ENCODE measurements around the gene UGT1A3.

Gene UGT1A3

GRCh38 chr2:233802132-233802815 lies 73.4 kb downstream of the UGT1A3 start:
- TF ChIP-seq TAF1 (IDR thresholded peaks at IDR 0.05; ENCODE audit: borderline replicate concordance, insufficient read depth, low read length) = no peak
- no peak for TF ChIP-seq FOXP2 (optimal IDR thresholded peaks at IDR 0.05; ENCODE audit: borderline replicate concordance, extremely low read depth, extremely low read length, insufficient read depth)
- no peak for TF ChIP-seq REST (IDR thresholded peaks at IDR 0.05; ENCODE audit: insufficient read depth in 1 of 2, low read depth in 2 of 2, low read length in 2 of 2)
- no peak for TF ChIP-seq SIN3A (IDR thresholded peaks at IDR 0.05; ENCODE audit: borderline replicate concordance, insufficient read depth, low read length)
- TF ChIP-seq POLR2AphosphoS5 (IDR thresholded peaks at IDR 0.05; ENCODE audit: low read depth, low read length) = no peak

- TF ChIP-seq POLR2AphosphoS5 (IDR thresholded peaks at IDR 0.05; ENCODE audit: low read depth, low read length) (no peak), TAF1 (IDR thresholded peaks at IDR 0.05; ENCODE audit: borderline replicate concordance, insufficient read depth, low read length) (no peak), FOXP2 (optimal IDR thresholded peaks at IDR 0.05; ENCODE audit: borderline replicate concordance, extremely low read depth, extremely low read length, insufficient read depth) (no peak), REST (IDR thresholded peaks at IDR 0.05; ENCODE audit: insufficient read depth in 1 of 2, low read depth in 2 of 2, low read length in 2 of 2) (no peak), SIN3A (IDR thresholded peaks at IDR 0.05; ENCODE audit: borderline replicate concordance, insufficient read depth, low read length) (no peak)
Observed at GRCh38 chr2:233803292-233803911, 74.6 kb downstream of the UGT1A3 start.

- no peak for TF ChIP-seq REST (IDR thresholded peaks at IDR 0.05; ENCODE audit: insufficient read depth in 1 of 2, low read depth in 2 of 2, low read length in 2 of 2)
Observed at GRCh38 chr2:233803994-233804393, 75.2 kb downstream of the UGT1A3 start.

GRCh38 chr2:233807215-233807865 lies 78.5 kb downstream of the UGT1A3 start:
- no peak for TF ChIP-seq TAF1 (IDR thresholded peaks at IDR 0.05; ENCODE audit: borderline replicate concordance, insufficient read depth, low read length)
- TF ChIP-seq FOXP2 (optimal IDR thresholded peaks at IDR 0.05; ENCODE audit: borderline replicate concordance, extremely low read depth, extremely low read length, insufficient read depth) = no peak
- no peak for TF ChIP-seq REST (IDR thresholded peaks at IDR 0.05; ENCODE audit: insufficient read depth in 1 of 2, low read depth in 2 of 2, low read length in 2 of 2)
- no peak for TF ChIP-seq SIN3A (IDR thresholded peaks at IDR 0.05; ENCODE audit: borderline replicate concordance, insufficient read depth, low read length)
- TF ChIP-seq POLR2AphosphoS5 (IDR thresholded peaks at IDR 0.05; ENCODE audit: low read depth, low read length) = no peak
